ENCODE measurements around the gene KATNAL2. TPM values are rescaled to one million over a fixed set of nuclear protein-coding genes. Genes with fewer than 3 reads are reported as not detected.

Gene KATNAL2
- total and polyA plus RNA-seq, 10 of the 15 experiments (the other 5 are each of a cell fraction or from before 2014, with no cell fraction given): 0.20 to 2.4 (median 1.7) TPM

GRCh38 chr18:47143899-47144485 is 226.6 kb downstream of the KATNAL2 start:
- FAIRE-seq (no peak), DNase-seq (ENCODE audit: low read depth, low spot score) (no peak), ATAC-seq (no peak)
- POLR2A ChIA-PET: interaction anchor here (0.6 kb wide), 1 partner anchor 12 kb away, joined by 6 read pairs; no protein-coding TSS in a partner anchor
- Histone ChIP-seq H3K4me1 (ENCODE audit: control insufficient read depth, insufficient read depth, low read length) (no peaks in the 10 kb centered on the region), H3K4me2 (ENCODE audit: control insufficient read depth, insufficient read depth) (no peak overlapping the region), H3K9me3 (replicated peaks; ENCODE audit: control insufficient read depth, insufficient read depth, low read length) (no peaks in the 10 kb centered on the region), H3K79me2 (ENCODE audit: control insufficient read depth, insufficient read depth, low read length) (peaks cover 1% of the 10 kb centered on the region), H3K36me3 (ENCODE audit: control insufficient read depth in 2 of 2, insufficient read depth in 2 of 2, low read length in 1 of 2) (no peaks in the 10 kb centered on the region), H3K27me3 (replicated peaks in 1 of 2; ENCODE audit: control insufficient read depth in 2 of 2, insufficient read depth in 2 of 2, low read length in 1 of 2) (no peaks in the 10 kb centered on the region), H3K4me3 (no peak overlapping the region), H3K9ac (ENCODE audit: control insufficient read depth, insufficient read depth, low read length) (no peak overlapping the region), H3K27ac (ENCODE audit: control insufficient read depth, insufficient read depth) (no peak overlapping the region), H4K20me1 (ENCODE audit: control insufficient read depth, insufficient read depth) (no peaks in the 10 kb centered on the region), H2AFZ (ENCODE audit: control insufficient read depth, low read depth, low read length) (no peak overlapping the region)
- intact Hi-C loops (cut with micrococcal nuclease; ENCODE audit: unreplicated experiment) (no loop called here), in situ Hi-C loops (cut with MboI) (no loop called here)
- RAD21 ChIA-PET (ENCODE audit: unreplicated experiment): no interaction called here
- 86% methylated on average over 4 of the region's 4 CpGs for WGBS (ENCODE audit: insufficient coverage, insufficient replicate concordance, low lambda C conversion rate, missing lambda C conversion rate)
- TF ChIP-seq POLR2AphosphoS2 (IDR thresholded peaks at IDR 0.05; ENCODE audit: low read depth, low read length) (no peak), BCL11A (IDR thresholded peaks at IDR 0.05; ENCODE audit: low read depth, low read length) (no peak), IRF3 (IDR thresholded peaks at IDR 0.05) (no peak), E4F1 (IDR thresholded peaks at IDR 0.05; ENCODE audit: borderline replicate concordance, partially characterized antibody) (no peak)
- SMC1A ChIA-PET (ENCODE audit: uncharacterized antibody, unreplicated experiment): no interaction called here
- no TSS peak for BruUV-seq (replicated peaks)
- CTCF ChIA-PET: interaction anchor here (1.0 kb wide), 1 partner anchor 42 kb away, joined by 3 read pairs; no protein-coding TSS in a partner anchor
